SHP77 treated with DMSO at 0.1 percent for 48 hours (cell line): ENCODE measurements around the gene COPS7A.
A peak's percentile ranks its signal among the peaks of the same experiment; 100 is the strongest.
"Not testable (repeated sequence)": the region's sequence is repeated elsewhere in the genome, so short reads cannot be mapped to it uniquely, and the experiment has no call there.

Experiments used
- DNase-seq: peaks from one replicate; lab custom pipeline; 2025; lab: John Stamatoyannopoulos, UW

The COPS7A gene

DNA sequence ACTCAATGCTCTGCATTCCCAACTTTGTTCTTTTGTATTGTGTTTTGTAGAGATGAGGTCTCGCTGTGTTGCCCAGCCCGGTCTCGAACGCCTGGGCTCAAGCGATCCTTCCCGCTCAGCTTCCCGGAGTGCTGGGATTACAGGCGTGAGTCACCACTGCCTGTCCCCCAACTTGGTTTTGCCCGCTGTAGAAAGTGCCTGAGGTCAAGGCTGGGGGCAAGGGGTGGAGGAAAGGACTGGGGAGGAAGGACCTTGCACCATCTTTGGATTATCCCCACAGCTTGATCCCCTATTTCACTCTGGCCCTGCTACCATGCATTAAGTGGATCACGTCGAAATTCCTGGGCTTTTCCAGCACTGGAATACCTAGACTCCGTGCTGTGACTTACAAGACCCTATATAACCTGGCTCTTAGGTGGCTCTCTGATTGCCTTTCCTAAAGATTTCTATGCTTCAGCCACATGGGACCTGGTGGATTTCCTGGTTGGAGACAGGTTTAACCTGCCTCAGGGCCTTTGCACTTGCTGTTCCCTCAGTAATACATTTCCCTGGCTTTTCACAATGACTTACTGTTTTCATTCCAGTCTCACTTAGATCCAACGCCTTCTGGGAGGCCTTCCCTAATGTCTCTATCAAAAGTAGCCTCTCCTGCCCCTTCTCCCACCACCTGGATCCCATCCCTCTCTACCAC is 22.6 kb upstream of the COPS7A start:
- DNase-seq: no peak

DNA sequence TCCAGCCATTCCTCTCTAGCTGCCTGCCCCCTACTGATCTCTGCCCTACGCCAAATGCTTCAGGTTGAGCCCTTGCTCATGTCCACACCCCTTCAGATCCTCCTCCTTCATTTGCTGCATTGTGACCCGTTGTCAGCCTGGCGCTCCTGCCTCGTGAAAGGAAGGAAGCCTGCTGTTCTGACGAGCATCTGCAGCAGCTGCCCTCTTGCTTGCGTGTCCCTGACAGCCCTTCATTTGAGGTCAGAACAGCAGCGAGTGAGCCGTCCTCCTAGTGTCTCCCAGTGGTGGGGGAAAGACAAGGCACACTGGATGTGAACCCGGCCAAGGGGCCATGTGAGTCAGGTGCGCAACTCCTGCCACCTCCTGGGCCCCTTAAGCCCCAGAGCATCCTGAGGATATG is 20.2 kb upstream of the COPS7A start:
- no peak for DNase-seq

DNA sequence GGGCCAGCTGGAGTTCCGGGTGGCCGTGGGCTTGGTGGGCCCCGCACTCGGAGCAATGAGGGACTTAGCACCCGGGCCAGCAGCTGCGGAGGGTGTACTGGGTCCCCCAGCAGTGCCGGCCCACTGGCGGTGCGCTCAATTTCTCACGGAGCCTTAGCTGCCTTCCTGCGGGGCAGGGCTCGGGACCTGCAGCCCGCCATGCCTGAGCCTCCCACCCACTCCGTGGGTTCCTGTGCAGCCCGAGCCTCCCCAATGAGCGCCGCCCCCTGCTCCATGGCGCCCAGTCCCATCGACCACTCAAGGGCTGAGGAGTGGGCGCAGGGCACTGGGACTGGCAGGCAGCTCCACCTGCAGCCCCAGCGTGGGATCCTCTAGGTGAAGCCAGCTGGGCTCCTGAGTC is 15.5 kb upstream of the COPS7A start:
- not testable (repeated sequence) for DNase-seq

DNA sequence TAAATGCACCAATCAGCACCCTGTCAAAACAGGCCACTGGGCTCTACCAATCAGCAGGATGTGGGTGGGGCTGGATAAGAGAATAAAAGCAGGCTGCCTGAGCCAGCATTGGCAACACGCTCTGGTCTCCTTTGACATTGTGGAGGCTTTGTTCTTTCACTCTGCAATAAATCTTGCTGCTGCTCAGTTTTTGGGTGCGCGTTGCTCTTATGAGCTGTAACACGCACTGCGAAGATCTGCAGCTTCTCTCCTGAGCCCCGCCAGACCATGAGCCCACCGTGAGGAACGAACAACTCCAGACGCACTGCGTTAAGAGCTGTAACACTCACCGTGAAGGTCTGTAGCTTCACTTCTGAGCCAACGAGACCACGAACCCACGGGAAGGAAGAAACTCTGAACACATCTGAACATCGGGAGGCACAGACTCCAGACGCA is 14.9 kb upstream of the COPS7A start:
- DNase-seq: no peak

DNA sequence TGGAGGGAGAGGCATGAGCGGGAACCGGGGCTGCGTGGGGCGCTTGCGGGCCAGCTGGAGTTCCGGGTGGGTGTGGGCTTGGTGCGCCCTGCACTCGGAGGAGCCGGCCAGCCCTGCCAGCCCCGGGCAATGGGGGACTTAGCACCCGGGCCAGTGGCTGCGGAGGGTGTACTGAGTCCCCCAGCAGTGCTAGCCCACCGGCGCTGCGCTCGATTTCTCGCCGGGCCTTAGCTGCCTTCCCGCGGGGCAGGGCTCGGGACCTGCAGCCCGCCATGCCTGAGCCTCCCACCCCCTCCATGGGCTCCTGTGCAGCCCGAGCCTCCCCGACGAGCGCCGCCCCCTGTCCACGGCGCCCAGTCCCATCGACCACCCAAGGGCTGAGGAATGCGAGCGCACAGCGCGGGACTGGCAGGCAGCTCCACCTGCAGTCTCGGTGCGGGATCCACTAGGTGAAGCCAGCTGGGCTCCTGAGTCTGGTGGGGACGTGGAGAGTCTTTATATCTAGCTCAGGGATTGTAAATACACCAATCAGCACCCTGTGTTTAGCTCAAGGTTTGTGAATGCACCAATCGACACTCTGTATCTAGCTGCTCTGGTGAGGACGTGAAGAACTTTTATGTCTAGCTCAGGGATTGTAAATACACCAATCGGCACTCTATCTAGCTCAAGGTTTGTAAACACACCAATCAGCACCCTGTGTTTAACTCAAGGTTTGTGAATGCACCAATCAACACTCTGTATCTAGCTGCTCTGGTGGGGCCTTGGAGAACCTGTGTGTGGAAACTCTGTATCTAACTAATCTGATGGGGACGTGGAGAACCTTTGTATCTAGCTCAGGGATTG is 7.6 kb upstream of the COPS7A start:
- DNase-seq: not testable (repeated sequence)

DNA sequence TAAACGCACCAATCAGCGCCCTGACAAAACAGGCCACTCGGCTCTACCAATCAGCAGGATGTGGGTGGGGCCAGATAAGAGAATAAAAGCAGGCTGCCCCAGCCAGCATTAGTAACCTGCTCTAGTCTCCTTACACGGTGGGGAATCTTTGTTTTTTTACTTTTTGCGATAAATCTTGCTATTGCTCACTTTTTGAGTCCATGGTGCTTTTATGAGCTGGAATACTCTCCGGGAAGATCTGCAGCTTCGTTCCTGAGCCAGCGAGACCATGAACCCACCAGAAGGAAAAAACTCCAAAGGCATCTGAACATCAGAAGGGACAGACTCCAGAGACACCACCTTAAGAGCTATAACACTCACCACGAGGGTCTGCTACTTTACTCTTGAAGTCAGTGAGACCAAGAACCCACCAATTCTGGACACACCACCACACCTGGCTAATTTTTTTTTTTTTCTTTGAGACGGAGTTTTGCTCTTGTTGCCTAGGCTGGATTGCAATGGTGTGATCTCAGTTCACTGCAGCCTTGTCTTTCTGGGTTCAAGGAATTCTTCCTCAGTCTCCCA is 6.9 kb upstream of the COPS7A start:
- DNase-seq: no peak

DNA sequence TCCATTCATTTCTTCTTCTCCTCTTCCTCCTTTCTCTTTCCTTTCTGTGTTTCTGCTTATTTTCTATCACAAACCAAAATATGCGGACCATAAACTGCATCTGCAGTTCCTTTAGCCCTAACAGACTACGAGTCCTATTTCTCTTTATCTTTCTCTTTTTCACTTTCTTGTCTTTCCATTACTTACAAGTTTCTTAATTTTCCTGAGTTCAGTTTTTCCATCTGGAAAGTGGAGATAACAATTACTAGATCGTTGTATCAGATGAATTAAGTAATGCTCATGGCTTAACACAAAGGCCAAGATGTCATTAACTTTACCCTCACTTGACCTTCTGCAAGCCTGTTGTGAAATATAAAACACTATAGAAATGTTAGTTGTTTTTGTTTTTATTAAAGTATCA is 983 bp upstream of the COPS7A start:
- no peak for DNase-seq

DNA sequence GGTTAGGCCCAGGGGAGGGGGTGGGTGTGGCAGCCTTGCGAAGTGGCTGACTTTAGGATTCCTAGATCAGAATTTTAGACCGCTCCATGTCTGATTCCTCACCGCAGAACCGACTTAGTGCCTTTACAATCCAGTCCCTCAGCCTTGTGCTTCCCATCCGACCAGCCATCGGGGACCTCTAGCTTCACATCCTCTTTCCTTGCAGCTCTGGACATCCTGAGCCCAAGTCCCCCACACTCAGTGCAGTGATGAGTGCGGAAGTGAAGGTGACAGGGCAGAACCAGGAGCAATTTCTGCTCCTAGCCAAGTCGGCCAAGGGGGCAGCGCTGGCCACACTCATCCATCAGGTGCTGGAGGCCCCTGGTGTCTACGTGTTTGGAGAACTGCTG is 557 bp downstream of the COPS7A start:
- no peak for DNase-seq

DNA sequence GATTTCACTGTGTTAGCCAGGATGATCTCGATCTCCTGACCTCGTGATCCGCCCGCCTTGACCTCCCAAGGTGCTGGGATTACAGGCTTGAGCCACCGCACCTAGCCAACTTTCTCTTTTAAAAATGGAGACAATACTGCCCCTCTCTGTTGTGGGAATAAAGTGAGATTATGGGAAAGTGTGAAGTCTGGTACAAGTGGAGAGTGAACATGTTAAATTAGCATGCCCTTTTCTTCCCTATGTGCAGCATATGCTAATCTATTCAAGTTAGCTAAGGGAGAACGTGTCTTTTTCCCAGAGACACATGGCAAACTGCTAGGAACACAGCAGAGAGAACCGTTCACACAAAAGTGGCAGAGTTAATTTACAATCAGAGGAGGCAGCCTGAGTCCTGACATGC is 1.5 kb downstream of the COPS7A start:
- no peak for DNase-seq

DNA sequence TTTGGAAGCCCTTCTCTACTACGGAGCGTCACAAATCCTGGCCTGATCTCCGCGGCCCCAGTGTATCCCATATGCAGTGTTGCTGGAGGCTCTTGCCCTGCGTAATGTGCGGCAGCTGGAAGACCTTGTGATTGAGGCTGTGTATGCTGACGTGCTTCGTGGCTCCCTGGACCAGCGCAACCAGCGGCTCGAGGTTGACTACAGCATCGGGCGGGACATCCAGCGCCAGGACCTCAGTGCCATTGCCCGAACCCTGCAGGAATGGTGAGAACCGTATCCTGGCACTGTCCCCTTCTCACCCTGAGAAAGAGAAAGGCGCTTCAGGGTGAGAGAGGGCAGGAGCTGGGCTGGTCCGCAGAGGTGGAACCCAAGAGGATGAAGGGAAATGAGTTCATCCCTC is 5.3 kb downstream of the COPS7A start:
- DNase-seq: no peak

DNA sequence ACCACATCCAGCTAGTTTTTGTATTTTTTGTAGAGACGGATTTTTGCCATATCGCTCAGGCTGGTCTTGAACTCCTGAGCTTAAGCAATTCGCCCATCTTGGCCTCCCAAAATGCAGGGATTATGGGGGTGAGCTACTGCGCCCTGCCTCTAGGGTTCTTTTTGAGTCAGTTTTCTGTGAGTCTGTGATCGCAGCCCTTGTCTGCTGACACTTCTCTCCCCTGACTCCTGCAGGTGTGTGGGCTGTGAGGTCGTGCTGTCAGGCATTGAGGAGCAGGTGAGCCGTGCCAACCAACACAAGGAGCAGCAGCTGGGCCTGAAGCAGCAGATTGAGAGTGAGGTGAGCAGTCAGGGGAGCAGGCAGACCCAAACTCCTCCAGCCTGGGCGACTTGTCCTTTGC is 6.3 kb downstream of the COPS7A start:
- DNase-seq: no peak

DNA sequence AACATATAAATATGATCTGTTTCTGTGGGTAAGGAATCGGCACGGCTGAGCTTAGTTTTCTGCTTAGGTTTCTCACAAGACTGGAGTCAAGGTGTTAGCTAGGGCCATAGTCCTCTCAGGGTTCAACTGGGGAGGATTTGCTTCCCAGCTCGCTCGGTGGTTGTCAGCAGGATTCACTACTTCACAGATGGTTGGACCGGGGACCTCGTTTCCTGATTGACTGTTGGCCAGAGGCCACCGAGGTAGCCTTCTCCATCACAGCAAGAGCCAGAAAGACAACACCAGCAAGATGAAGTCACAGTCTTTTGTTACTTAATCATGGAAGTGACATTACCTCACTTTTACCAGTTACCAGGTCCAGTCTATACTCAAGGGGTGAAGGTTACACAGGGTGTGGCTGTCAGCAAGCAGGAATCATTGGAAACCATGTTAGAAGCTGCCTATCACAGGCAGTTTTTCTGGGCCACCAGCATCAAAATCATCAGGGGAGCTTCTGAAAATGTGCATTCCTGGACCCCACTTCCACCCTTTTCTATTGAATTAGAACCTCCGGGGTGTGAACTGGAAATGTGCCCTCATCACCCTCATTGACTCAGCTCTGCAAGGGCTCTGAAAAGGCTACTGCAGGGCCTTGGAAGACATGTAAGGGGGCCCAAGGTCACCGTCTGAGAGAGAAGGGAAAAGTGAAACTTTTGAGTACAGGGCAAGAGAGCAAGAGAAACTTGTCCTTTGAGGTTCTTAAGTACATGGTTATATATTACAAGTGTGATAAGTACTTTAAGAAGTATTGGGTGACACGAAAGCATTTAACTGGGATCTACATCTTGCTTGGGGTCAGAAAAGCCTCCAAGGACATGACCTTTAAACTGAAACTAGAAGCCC is 10.9 kb downstream of the COPS7A start:
- DNase-seq: no peak

DNA sequence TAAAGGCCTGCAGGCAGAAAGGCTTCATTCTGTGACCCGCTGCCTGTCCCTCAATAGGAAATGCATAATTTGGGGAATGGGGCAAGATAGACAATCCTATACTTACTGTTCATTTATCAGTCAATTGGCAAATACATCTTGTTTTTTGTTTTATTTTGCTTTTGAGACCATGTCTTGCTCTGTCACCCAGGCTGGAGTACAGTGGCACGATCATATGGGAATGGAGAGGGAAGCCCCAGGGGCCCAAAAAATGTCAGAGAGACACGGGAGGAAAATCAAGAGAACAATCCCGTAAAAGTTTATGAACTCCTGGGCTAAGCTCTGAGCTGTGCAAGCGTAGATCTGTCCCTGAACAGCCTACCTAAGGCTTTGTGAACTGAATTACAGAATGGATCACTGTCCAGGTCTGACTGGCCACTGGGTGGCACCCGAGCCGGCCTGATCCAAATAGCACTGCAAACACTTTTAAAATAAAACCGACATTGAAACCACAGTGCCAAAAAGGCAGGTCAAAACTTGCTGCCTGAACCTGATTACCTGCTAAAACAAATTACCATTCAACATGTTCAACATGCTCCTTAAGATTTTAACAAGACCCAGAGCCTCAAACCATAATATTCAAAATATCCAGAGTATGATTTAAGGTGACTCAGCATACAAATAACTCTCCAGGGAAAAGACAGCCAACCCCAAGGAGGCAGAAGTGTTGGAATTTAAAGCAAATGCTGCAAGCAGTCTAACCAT is 11.8 kb downstream of the COPS7A start:
- peak; percentile 44 for DNase-seq

DNA sequence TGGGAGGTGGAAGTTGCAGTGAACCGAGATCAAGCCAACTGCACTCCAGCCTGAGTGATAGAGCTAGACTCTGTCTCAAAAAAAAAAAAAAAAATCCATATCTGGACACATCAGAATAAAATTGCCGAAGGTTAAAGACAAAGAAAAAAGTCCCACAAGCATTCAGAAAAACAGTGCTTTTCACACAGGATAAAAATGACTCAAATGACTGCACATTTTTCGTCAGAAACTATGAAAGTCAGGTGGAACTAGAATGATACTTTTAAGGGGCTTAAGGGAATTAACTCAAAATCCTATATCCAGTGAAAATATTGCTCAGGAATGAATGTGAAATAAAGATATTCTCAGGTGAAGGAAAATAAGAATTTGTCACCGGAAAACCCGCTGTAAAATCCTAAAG is 12.9 kb downstream of the COPS7A start:
- no peak for DNase-seq

DNA sequence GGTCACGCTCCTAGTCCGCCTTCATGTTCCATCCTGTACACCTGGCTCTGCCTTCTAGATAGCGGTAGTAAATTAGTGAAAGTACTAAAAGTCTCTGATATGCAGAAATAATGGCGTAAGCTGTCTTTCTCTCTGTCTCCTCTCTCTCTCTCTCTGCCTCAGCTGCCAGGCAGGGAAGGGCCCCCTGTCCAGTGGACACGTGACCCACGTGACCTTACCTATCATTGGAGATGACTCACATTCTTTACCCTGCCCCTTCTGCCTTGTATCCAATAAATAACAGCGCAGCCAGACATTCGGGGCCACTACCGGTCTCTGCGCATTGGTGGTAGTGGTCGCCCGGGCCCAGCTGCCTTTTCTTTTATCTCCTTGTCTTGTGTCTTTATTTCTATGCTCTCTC is 18.2 kb downstream of the COPS7A start:
- not testable (repeated sequence) for DNase-seq

DNA sequence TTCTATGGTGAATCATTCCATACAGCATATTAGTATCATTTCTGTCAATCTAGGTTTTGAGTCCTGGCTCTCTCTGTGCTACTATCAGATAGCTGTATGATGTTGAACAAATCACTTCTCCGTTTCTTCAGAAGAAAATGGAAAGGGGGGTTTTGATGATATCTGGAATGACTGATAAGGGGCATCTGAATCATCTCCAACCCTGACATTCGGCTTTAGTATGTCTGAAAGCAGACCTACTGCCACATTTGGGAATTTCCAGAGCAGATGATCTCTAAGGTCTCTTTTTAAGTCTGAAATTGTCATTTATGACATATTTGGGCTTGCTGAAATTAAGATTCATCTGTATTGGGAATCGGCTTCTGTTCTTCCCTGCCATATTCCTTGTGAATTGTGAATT is 19.0 kb downstream of the COPS7A start:
- no peak for DNase-seq

DNA sequence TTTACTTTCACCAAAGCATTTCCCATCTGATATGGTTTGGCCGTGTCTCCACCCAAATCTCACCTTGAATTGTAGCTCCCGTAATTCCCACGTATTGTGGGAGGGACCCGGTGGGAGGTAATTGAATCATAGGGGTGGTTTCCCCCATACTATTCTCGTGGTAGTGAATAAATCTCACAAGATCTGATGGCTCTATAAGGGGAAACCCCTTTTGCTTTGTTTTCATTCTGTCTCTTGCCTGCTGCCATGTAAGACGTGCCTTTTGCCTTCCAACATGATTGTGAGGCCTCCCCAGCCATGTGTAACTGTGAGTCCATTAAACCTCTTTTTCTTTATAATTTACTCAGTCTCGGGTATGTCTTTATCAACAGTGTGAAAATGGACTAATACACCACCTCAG is 19.5 kb downstream of the COPS7A start:
- DNase-seq: not testable (repeated sequence)

DNA sequence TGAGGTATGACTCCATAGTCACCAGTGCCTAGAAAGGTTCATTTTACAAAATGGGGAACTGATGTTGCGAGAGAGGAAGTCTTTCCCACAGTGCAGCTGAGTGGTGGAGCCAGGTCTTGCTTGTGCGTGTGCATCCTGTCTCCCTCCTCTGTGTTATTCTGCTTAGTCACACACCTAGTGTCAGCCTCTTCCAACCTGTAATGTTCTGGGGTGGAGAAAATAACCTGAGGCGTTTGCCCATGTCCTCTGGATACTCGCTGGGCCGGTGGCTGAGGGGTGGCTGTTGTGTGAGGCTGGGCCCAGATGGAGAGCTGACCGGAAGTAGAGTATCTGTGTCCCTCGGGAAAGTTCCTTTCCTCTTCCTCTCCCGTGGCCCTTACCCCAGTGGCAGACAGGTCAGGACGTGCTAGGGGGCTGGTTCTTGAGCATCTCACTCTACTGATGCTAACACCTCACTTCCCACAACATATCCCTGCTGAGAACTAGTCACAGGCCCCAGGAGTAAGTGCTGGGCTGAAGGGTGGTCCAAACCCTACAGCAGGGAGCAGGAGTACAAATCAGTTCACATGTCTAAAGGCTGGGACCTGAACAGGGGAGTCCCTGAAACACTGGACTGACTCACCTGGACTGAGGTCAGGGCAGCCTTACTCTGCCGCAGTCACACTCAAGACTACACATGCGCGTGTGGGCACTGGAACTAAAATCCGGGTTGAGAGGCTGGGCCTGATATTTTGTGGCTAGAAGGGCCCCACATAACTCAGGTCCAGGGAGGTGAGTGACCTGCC is 22.1 kb downstream of the COPS7A start:
- DNase-seq: no peak

DNA sequence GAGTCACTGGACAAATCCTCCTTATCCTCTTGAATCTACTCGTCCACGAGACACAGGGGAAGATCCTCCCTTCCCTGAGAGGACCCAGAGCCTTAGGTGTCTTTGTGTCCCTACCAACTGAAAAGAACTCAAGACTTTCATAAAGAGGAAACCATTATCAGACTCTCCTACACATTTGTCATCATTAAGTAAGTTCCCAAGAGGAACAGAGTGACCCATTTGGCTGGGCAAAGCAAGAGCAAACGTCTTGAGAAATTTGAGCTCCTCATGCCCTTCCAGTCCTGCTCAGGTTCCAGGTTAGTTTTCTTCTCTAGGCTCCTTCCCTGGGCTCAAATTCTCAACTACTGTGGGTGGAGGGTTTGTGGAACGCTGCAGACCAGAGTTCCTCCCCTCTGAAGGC is 23.4 kb downstream of the COPS7A start:
- DNase-seq: no peak

DNA sequence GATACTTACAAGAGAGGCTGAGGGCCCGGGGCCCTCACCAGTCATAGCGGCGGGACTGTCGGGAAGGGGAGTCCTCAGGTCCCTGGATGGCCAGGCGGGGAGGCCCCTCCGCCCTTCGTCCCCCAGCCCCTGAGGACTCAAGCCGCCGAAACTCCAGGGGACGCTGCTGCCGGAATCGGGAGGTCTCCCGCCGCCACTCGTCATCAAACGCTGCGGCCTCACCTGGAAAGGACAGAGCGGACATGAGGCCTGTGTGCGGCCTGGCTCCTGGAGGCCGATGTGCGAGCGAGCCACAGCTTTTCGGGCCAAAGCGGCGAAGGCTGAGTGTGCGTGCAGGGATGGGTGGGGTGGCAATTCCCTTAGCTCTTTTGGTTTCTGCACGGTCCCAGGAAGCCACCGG is 24.9 kb downstream of the COPS7A start:
- no peak for DNase-seq

DNA sequence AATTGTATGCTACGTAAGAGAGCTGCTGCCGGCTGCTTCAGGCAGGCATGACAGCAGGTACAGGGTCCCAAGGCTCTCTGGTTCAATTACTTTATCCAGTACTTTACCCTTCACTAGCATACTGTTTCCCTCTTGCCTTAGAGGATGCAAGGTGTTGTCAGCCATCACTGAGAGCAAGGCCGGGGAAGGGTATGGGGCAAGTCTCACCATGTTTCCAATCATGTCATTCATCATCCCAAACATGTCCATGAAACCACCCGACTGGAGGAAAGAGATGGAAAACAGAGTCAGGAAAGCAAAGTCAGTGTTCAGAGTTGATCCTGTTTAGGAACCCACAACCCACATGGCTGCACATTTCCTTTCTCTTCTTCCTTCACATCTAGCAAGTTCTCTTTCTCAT is 26.7 kb downstream of the COPS7A start:
- no peak for DNase-seq
